Loucy (cell line): ENCODE measurements around the gene CIART.

Experiments
- EZH2phosphoT487 ChIP-seq: fragments of 200-600 bp; IDR thresholded peaks from 2 replicates; pipeline ENCODE4 v1.6.1; 2018; ENCODE audit warnings: antibody characterized with exemption, mild to moderate bottlenecking, moderate library complexity, borderline replicate concordance
- TF ChIP-seq, protein P1 (sequence below): fragments of 200-600 bp; sonication (generic); conservative IDR thresholded peaks from 2 replicates; pipeline ENCODE4 v1.5.1; 2014; ENCODE audit warnings: mild to moderate bottlenecking, antibody characterized with exemption, low read length

DNA sequence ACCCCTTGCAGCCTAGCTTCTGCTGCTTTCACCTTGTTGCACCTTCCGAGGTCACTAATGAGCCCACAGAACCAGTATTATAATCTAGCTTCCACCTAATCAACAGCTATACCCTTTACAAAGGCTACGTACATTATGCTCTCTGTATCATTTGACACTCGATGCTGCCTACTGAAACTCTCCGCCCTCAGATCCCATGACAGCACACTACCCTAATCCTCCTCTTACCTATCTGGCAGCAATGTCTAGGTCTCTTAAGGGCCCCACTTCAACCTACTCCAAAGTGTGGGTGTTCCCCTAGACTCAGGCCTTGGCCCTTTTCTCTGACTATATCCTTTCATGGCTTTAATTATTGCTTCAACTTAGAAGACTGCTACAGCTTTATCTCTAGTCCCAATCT lies 6.5 kb downstream of the CIART start:
- TF ChIP-seq, protein P1, sequence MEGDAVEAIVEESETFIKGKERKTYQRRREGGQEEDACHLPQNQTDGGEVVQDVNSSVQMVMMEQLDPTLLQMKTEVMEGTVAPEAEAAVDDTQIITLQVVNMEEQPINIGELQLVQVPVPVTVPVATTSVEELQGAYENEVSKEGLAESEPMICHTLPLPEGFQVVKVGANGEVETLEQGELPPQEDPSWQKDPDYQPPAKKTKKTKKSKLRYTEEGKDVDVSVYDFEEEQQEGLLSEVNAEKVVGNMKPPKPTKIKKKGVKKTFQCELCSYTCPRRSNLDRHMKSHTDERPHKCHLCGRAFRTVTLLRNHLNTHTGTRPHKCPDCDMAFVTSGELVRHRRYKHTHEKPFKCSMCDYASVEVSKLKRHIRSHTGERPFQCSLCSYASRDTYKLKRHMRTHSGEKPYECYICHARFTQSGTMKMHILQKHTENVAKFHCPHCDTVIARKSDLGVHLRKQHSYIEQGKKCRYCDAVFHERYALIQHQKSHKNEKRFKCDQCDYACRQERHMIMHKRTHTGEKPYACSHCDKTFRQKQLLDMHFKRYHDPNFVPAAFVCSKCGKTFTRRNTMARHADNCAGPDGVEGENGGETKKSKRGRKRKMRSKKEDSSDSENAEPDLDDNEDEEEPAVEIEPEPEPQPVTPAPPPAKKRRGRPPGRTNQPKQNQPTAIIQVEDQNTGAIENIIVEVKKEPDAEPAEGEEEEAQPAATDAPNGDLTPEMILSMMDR, result no peak
- TF ChIP-seq EZH2phosphoT487, result no peak
